ENCODE data around the gene LTB. TPM values are rescaled to one million over a fixed set of nuclear protein-coding genes. Genes with fewer than 3 reads are reported as not detected.

The LTB gene
- total and polyA plus RNA-seq, 2 of the 13 experiments (the other 11 are each of a cell fraction or from before 2014, with no cell fraction given): 0.09 to 0.22 TPM

GRCh38 chr6:31627690-31628287, 45.6 kb upstream of the LTB start:
- intact Hi-C loops (cut with micrococcal nuclease; ENCODE audit: unreplicated experiment) (no loop called here), in situ Hi-C loops (cut with HindIII; ENCODE audit: extremely low pct_ligation_motif_present, low pct_unique_long_range_greater_than_20kb) (no loop called here)
- Histone ChIP-seq H3K36me3 (replicated peaks in 1 of 2; ENCODE audit: control insufficient read depth in 1 of 2, insufficient read depth in 2 of 2, low read length in 2 of 2) (peaks cover 73 to 99% of the 10 kb centered on the region in 2 experiments), H3K27me3 (ENCODE audit: control insufficient read depth in 1 of 2, insufficient read depth in 2 of 2, low read length in 2 of 2) (no peaks in the 10 kb centered on the region), H2AFZ (ENCODE audit: low read length) (no peak overlapping the region), H3K9me3 (ENCODE audit: low read length) (no peaks in the 10 kb centered on the region), H3K9ac (ENCODE audit: insufficient read depth, low read depth, low read length) (no peak overlapping the region), H3K4me3 (replicated peaks in 1 of 3; ENCODE audit: insufficient read depth in 1 of 3, low read depth in 2 of 3, low read length in 3 of 3) (no peak overlapping the region), H3K4me1 (ENCODE audit: insufficient read depth, low read length) (peaks cover 2% of the 10 kb centered on the region), H3K79me2 (ENCODE audit: insufficient read depth, low read length) (peaks cover 16% of the 10 kb centered on the region), H4K20me1 (ENCODE audit: insufficient read depth, low read length) (peaks cover 5% of the 10 kb centered on the region; the same call in 1 of the 2 replicates), H3K27ac (ENCODE audit: extremely low read length, insufficient read depth, low read length) (no peak overlapping the region), H3K4me2 (ENCODE audit: low read depth, low read length) (no peak overlapping the region)
- no peak for TF ChIP-seq ZNF331 (CRISPR knock-in tag; IDR thresholded peaks at IDR 0.05)
- TF ChIP-seq THAP9 (CRISPR knock-in tag; IDR thresholded peaks at IDR 0.05; ENCODE audit: borderline replicate concordance): 0 out of 2 replicates have a peak, but pooled peaks have one; percentile 21
- TF ChIP-seq MTERF4 (CRISPR knock-in tag; IDR thresholded peaks at IDR 0.05): 0 out of 2 replicates have a peak, but pooled peaks have one; percentile 19
- TF ChIP-seq HNF4A (CRISPR knock-in tag; IDR thresholded peaks at IDR 0.05): no peak
- TF ChIP-seq PBX3 (CRISPR knock-in tag; IDR thresholded peaks at IDR 0.05; ENCODE audit: borderline replicate concordance): no peak
- TF ChIP-seq ZSCAN22 (CRISPR knock-in tag; IDR thresholded peaks at IDR 0.05): no peak
- TF ChIP-seq SRY (CRISPR knock-in tag; IDR thresholded peaks at IDR 0.05): no peak
- peak; percentile 91 for TF ChIP-seq AGO2 (optimal IDR thresholded peaks at IDR 0.05; ENCODE audit: low read depth, low read length)
- no peak for TF ChIP-seq KLF13 (CRISPR knock-in tag; IDR thresholded peaks at IDR 0.05)
- TF ChIP-seq ZNF121 (CRISPR knock-in tag; IDR thresholded peaks at IDR 0.05): no peak
- TF ChIP-seq RBFOX2 (IDR thresholded peaks at IDR 0.05; ENCODE audit: low read depth, low read length): peak; percentile 63; the same call in 1 of the 2 replicates
- TF ChIP-seq RBAK (CRISPR knock-in tag; IDR thresholded peaks at IDR 0.05): no peak
- TF ChIP-seq NR2C2 (CRISPR knock-in tag; IDR thresholded peaks at IDR 0.05; ENCODE audit: borderline replicate concordance): no peak
- no peak for FAIRE-seq
- 97% methylated on average over 19 of the region's 19 CpGs for WGBS (ENCODE audit: low lambda C conversion rate)
- no peak for DNase-seq (ENCODE audit: low spot score)
- CTCF ChIA-PET (ENCODE audit: low intra/inter-chr PET ratio, low total read pairs): no interaction called here
- no TSS peak for BruUV-seq (replicated peaks)
- ATAC-seq: no peak
- POLR2A ChIA-PET: interaction anchor here (0.7 to 2.9 kb wide), 4 partner anchors 24 to 39 kb away, joined by 3 to 11 read pairs (median 4); partner anchors contain the start of genes APOM, BAG6, C6orf47 and CSNK2B
